HCT116 (cell line): ENCODE data around the gene THBD. TPM values are rescaled to one million over a fixed set of nuclear protein-coding genes. Genes with fewer than 3 reads are reported as not detected.

Experiments
- ATAC-seq: fragments of 200-7000 bp; cut with Tn5 transposase; 2 replicates; pipeline ENCODE4 v1.9.1; 2020; ENCODE audit warnings: mild to moderate bottlenecking, moderate library complexity
- BruUV-seq: library from RNA; stranded (reverse); fragments of 400-500 nt; replicated peaks from 2 replicates; lab custom pipeline; 2021; lab: Mats Ljungman, UMichigan
- CTCF ChIA-PET: fragments of 300-600 bp; sonication (Branson Sonifier 250); formaldehyde crosslinking; loops from one replicate; lab custom pipeline; 2021; ENCODE audit warnings: antibody characterized with exemption; lab: Charles Lee
- POLR2A ChIA-PET: fragments of 300-600, 350-600 bp; sonication (Branson Sonifier 250); formaldehyde crosslinking; loops from one replicate; lab custom pipeline; 2021; ENCODE audit warnings: antibody characterized with exemption; lab: Charles Lee
- RAD21 ChIA-PET, 2 experiments: fragments of 300-600 bp; sonication (Branson Sonifier 250); formaldehyde crosslinking; loops; one replicate each; lab custom pipeline; 2023; ENCODE audit warnings: low total read pairs in 2 of 2; ENCODE audit not compliant: uncharacterized antibody in 2 of 2, unreplicated experiment in 2 of 2, low non-redundant PET in 1 of 2; lab: Charles Lee
- DNase-seq: peaks from one replicate; pipeline ENCODE4 v3.0.0-alpha.2; 2010; ENCODE audit warnings: low read depth, low spot score
- H2AFZ ChIP-seq: fragments of 200-600 bp; shearing (Covaris generic), sonication (generic); 2 replicates; pipeline ENCODE4 v1.6.1; 2017; ENCODE audit warnings: low read depth, mixed run types, mixed read lengths, antibody characterized with exemption, low read length; ENCODE audit not compliant: poor library complexity, severe bottlenecking
- H3K27ac ChIP-seq: 2 replicates; pipeline ENCODE4 v1.5.1; 2012; ENCODE audit warnings: low read depth, low read length
- H3K27me3 ChIP-seq: fragments of 200-600 bp; sonication (generic); 2 replicates; pipeline ENCODE4 v1.6.1; 2016; ENCODE audit warnings: mixed run types, low read length, mixed read lengths; ENCODE audit not compliant: insufficient read depth
- H3K36me3 ChIP-seq, 2 experiments: fragments of 200-500 bp in 1 of 2; fragments of 200-600 bp in 1 of 2; sonication (Bioruptor generic) in 1 of 2; sonication (generic) in 1 of 2; 2 replicates each; pipeline versions ENCODE4 v1.5.1 to v1.6.1; 2014 to 2016; ENCODE audit warnings: low read length in 2 of 2, inconsistent platforms in 1 of 2, mixed read lengths in 1 of 2, mixed run types in 1 of 2; ENCODE audit not compliant: insufficient read depth in 2 of 2, control insufficient read depth in 1 of 2
- H3K4me1 ChIP-seq, 2 experiments: fragments of 200-600 bp in 1 of 2; sonication (generic) in 1 of 2; 2 replicates each; pipeline versions ENCODE4 v1.5.1 to v1.6.1; 2012 to 2017; ENCODE audit warnings: low read length in 2 of 2, inconsistent platforms in 1 of 2, mild to moderate bottlenecking in 1 of 2, mixed read lengths in 1 of 2, mixed run types in 1 of 2, moderate library complexity in 1 of 2; ENCODE audit not compliant: insufficient read depth in 2 of 2, control insufficient read depth in 1 of 2
- H3K4me2 ChIP-seq: fragments of 200-600 bp; sonication (generic); 2 replicates; pipeline ENCODE4 v1.6.1; 2017; ENCODE audit warnings: mixed run types, low read length, mixed read lengths
- H3K4me3 ChIP-seq, 2 experiments: fragments of 200-600 bp in 1 of 2; sonication (generic) in 1 of 2; replicated peaks in 1 of 2; 2 replicates each; pipeline ENCODE4 v1.5.1; 2011 to 2016; ENCODE audit warnings: low read length in 2 of 2, control low read depth in 1 of 2, low read depth in 1 of 2, mild to moderate bottlenecking in 1 of 2, mixed read lengths in 1 of 2, mixed run types in 1 of 2
- H3K79me2 ChIP-seq: fragments of 200-600 bp; sonication (generic); 2 replicates; pipeline ENCODE4 v1.6.1; 2017; ENCODE audit warnings: mild to moderate bottlenecking, mixed run types, low read length, moderate library complexity, mixed read lengths; ENCODE audit not compliant: insufficient read depth
- H3K9ac ChIP-seq: fragments of 200-600 bp; sonication (generic); 2 replicates; pipeline ENCODE4 v1.6.1; 2016; ENCODE audit warnings: low read length, mixed read lengths
- H3K9me2 ChIP-seq: fragments of 200-600 bp; sonication (generic), shearing (Covaris generic); 2 replicates; pipeline ENCODE4 v1.6.1; 2017; ENCODE audit warnings: mixed run types, mild to moderate bottlenecking, moderate library complexity; ENCODE audit not compliant: insufficient read depth
- H3K9me3 ChIP-seq, 2 experiments: fragments of 200-500 bp in 1 of 2; fragments of 200-600 bp in 1 of 2; sonication (Bioruptor generic) in 1 of 2; sonication (generic) in 1 of 2; 2 replicates each; pipeline ENCODE4 v1.6.1; 2014 to 2017; ENCODE audit warnings: low read length in 2 of 2, mixed read lengths in 2 of 2, inconsistent platforms in 1 of 2, low read depth in 1 of 2, mild to moderate bottlenecking in 1 of 2, mixed run types in 1 of 2, moderate library complexity in 1 of 2; ENCODE audit not compliant: control insufficient read depth in 1 of 2, insufficient read depth in 1 of 2
- H4K20me1 ChIP-seq: fragments of 200-600 bp; sonication (generic), shearing (Covaris generic); 2 replicates; pipeline ENCODE4 v1.6.1; 2017; ENCODE audit warnings: mixed run types, mild to moderate bottlenecking, moderate library complexity; ENCODE audit not compliant: insufficient read depth
- JUND ChIP-seq: IDR thresholded peaks from 2 replicates; pipeline ENCODE4 v1.6.1; 2012
- REST ChIP-seq: IDR thresholded peaks from 2 replicates; pipeline ENCODE4 v1.6.1; 2012; ENCODE audit warnings: low read depth
- ZNF274 ChIP-seq: fragments of 200-500 bp; sonication (Bioruptor generic); IDR thresholded peaks from 2 replicates; pipeline ENCODE4 v1.6.1; 2014; ENCODE audit warnings: mild to moderate bottlenecking, low read depth, low read length, inconsistent platforms
- intact Hi-C: fragments of 100-400 bp; cut with micrococcal nuclease; formaldehyde crosslinking; loops from 2 replicates; pipeline ENCODE4 v1.10.0; 2022
- total RNA-seq: library from RNA; stranded (reverse); gene quantifications from one replicate; pipeline ENCODE4 v1.2.1, GENCODE V29; 2021; ENCODE audit not compliant: unreplicated experiment

Gene THBD
- total RNA-seq, 1 experiment from 2014 or later, result 0.39 TPM

- no peak for TF ChIP-seq REST
Observed at GRCh38 chr20:23066772-23067171, 17.3 kb upstream of the THBD start (continued).

GRCh38 chr20:23065266-23066201 lies 16.1 kb upstream of the THBD start:
- no peaks in the 10 kb centered on the region for H3K36me3 ChIP-seq
- no peak overlapping the region for H2AFZ ChIP-seq
- no peak for ATAC-seq
- ChIA-PET POLR2A (no interaction called here), CTCF (interaction anchor here (1.5 to 1.9 kb wide), 2 partner anchors 14 to 169 kb away, joined by 5 read pairs; no protein-coding TSS in a partner anchor), RAD21 (no interaction called here)
- no peaks in the 10 kb centered on the region for H3K27me3 ChIP-seq
- no peak overlapping the region for H3K4me3 ChIP-seq
- intact Hi-C loops, result no loop called here
- no peak for TF ChIP-seq JUND
- no peak for TF ChIP-seq ZNF274
- H3K79me2 ChIP-seq, result no peaks in the 10 kb centered on the region
- no peak overlapping the region for H3K9ac ChIP-seq
- DNase-seq, result no peak
- no peaks in the 10 kb centered on the region for H4K20me1 ChIP-seq
- no peaks in the 10 kb centered on the region for H3K9me2 ChIP-seq
- no TSS peak for BruUV-seq
- H3K4me2 ChIP-seq, result no peak overlapping the region
- H3K4me1 ChIP-seq, result no peaks in the 10 kb centered on the region; a peak in 1 of 4 replicates
- no peak overlapping the region for H3K27ac ChIP-seq
- H3K9me3 ChIP-seq, result no peaks in the 10 kb centered on the region
